HG02943 (cell line): Measurements from ENCODE around the gene ABCA8.
"Not testable (repeated sequence)": the region's sequence is repeated elsewhere in the genome, so short reads cannot be mapped to it uniquely, and the experiment has no call there.

ENCODE experiments used
- ATAC-seq: cut with Tn5 transposase; IDR thresholded peaks from one replicate; pipeline ENCODE4 v1.9.1; 2021; ENCODE audit warnings: mild to moderate bottlenecking, low read depth, moderate library complexity; ENCODE audit not compliant: unreplicated experiment

The ABCA8 gene, protein sequence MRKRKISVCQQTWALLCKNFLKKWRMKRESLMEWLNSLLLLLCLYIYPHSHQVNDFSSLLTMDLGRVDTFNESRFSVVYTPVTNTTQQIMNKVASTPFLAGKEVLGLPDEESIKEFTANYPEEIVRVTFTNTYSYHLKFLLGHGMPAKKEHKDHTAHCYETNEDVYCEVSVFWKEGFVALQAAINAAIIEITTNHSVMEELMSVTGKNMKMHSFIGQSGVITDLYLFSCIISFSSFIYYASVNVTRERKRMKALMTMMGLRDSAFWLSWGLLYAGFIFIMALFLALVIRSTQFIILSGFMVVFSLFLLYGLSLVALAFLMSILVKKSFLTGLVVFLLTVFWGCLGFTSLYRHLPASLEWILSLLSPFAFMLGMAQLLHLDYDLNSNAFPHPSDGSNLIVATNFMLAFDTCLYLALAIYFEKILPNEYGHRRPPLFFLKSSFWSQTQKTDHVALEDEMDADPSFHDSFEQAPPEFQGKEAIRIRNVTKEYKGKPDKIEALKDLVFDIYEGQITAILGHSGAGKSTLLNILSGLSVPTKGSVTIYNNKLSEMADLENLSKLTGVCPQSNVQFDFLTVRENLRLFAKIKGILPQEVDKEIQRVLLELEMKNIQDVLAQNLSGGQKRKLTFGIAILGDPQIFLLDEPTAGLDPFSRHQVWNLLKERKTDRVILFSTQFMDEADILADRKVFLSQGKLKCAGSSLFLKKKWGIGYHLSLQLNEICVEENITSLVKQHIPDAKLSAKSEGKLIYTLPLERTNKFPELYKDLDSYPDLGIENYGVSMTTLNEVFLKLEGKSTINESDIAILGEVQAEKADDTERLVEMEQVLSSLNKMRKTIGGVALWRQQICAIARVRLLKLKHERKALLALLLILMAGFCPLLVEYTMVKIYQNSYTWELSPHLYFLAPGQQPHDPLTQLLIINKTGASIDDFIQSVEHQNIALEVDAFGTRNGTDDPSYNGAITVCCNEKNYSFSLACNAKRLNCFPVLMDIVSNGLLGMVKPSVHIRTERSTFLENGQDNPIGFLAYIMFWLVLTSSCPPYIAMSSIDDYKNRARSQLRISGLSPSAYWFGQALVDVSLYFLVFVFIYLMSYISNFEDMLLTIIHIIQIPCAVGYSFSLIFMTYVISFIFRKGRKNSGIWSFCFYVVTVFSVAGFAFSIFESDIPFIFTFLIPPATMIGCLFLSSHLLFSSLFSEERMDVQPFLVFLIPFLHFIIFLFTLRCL (N-terminal part only)

DNA sequence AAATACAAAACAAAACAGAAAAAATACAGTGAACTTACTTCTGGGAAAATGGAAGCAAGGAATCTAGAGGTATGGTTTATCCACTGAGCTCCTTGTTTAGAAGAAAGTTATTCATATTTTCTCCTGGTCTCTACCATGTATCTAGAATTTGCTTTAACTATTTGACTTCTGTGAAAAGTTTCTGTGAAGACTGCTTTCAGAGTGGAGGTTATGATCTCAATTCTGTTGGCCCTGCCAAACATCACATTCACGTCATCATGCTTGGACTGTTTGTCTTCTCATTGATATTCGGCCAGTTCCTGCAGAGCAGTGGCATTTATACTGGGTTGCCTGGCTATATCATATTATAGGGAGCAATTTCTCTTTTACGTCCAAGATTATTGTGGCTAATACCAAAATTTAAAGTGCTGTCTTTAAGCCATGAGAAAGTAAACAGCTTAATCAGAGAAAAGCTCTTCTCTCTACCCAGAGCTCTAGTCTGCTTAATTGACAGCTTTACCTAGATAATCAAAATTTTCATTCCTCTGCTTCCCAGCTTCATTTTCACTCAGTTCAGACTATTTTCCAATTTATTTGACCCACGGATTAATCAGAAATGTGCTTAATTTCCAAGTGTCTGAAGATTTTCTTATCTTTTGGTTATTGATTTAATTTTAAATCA lies at the start of gene ABCA8:
TSS of gene ABCA8 (minus strand) at position 212 of the 661 bp plus-strand sequence. CDS start 13,358 bp downstream, outside the sequence.
- no peak for ATAC-seq

DNA sequence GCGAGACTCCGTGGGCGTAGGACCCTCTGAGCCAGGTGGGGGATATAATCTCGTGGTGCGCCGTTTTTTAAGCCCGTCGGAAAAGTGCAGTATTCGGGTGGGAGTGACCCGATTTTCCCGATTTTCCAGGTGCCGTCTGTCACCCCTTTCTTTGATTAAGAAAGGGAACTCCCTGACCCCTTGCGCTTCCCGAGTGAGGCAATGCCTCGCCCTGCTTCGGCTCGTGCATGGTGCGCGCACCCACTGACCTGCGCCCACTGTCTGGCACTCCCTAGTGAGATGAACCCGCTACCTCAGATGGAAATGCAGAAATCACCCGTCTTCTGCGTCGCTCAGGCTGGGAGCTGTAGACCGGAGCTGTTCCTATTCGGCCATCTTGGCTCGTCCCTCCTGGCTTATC lies 49.6 kb upstream of the ABCA8 start:
- not testable (repeated sequence) for ATAC-seq

DNA sequence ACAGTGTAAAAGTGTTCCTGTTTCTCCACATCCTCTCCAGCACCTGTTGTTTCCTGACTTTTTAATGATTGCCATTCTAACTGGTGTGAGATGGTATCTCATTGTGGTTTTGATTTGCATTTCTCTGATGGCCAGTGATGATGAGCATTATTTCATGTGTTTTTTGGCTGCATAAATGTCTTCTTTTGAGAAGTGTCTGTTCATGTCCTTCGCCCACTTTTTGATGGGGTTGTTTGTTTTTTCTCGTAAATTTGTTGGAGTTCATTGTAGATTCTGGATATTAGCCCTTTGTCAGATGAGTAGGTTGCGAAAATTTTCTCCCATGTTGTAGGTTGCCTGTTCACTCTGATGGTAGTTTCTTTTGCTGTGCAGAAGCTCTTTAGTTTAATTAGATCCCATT lies 44.6 kb upstream of the ABCA8 start:
- not testable (repeated sequence) for ATAC-seq

DNA sequence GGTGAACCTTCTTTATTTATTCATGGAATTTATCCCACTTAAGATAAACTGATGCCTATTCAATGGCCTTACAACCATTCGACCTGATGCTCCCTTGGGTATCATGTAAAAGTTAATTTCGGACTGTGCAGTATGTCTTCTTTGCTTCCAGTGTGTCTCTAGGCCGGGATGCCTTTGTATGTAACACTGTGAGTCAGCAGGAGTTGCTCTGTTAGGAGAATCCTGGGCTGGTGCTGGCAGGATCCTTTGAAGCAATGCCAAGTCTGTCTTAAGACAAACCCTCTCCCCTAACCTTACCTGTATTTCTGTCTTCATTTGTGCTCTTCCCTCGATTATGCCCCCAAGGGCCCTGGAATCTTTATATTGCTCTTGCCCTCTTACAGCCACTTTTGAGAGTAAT lies 37.9 kb upstream of the ABCA8 start:
- no peak for ATAC-seq

DNA sequence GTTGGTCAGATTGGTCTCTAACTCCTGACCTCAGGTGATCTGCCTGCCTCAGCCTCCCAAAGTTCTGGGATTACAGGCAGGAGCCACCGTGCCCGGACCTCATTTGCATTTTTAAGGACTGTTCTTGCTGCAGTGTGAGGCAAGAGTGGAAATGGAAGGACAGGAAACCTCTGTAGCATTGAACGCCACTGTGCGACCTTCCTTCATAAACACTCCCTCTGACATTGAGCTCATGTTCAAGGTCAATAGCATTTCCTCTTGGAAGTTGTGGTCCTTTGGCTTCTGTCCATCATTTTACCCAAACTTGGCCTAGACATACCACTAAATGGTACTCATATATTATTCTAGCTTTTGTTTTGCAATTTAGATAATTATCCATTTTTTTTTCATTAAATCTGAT lies 32.8 kb upstream of the ABCA8 start:
- ATAC-seq = no peak

DNA sequence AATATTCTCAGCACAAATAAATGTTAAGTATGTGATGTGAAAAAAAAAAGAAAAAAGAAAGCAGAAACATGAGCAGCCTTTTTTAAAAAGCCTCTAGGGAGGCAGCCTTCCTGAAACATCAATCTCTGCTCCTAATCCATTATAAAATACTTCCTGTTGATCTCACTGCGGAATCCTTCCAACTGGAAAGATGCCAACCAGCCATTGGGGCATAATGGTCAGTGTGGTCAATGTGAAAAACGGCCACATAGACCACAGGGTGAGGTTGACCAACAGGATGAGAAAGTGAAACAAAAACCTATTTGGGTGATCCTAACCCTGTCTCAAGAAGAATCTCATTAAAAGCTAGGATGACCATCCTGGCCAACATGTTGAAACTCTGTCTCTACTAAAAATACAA lies 26.1 kb upstream of the ABCA8 start:
- ATAC-seq = no peak

DNA sequence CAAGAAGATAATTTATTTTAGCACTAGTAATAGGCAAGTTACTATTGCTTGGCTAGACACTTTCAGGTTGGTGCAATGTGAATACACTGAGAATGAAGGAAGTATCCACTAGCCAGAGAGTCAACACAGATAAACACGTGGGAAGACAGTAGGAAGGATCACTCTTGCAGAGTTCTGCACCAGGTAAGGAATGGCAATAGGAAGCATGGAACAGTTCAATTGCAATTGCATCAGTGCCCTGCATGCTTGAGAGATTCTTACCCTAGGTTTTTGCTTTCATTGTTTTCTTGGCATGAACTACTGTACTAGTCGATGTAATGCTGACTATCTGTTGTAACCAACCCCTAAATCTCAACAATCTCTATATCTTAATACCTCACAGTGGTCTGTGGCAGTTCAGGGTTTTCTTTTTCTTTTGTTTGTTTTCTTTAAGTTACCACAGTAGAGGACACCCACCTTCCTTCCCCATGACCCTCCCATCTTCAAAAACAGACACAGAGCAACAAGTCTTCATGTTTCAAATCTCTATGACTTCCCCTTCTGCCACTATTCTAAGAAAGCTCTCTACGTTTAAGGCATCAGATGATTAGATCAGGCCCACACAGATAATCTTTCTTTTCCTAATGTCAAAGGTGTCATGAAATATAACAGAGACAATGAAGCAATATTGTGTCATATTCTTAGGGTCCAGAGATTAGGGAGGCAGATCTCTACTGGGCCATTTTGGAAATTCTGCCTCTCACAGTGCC lies 18.1 kb upstream of the ABCA8 start:
- ATAC-seq = no peak

DNA sequence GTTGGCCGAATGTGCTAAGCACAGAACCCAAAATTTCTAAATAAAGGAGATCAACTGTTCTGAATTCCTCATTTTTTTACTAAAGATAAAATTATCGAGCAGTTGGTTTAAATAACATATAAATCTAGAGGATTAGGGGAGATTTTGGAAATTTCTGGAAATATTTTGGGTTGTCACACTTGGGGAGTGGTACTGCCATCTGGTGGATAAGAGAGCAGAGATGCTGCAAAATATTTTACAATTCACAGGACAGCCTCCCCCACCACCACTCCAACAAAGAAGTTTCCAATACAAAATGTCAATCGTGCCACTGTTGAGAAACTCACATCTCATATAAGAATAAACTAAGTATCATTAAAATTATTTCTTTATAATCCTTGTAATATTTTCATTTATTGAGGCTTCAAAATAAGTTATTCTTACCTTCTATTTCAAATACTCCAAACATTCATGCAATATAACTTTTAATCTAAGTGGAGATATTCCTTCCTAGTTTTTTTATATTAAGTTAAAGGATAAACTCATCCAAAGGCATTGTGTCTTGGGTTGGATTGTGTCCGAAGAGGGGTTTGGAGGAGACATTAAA lies 17.0 kb upstream of the ABCA8 start:
- ATAC-seq = no peak

DNA sequence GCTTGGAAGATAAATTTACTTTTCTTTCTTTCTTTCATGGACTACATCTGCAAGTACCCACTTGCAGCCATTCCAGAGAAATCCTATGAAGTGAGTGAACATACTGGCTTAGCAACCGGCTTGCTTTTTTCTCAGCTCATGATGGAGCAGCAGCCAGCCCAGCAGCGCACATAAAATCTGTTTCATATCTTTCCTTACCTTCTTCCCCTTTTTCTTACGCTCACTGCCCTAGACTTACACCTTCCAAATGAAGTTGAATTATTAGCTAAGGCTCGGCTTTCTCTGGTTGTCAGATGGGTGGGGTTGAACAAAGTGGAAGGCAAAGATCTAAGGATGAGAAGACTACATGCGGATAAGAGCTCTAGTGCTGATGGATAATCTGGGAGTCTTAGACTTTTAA lies 13.9 kb upstream of the ABCA8 start:
- ATAC-seq = no peak

DNA sequence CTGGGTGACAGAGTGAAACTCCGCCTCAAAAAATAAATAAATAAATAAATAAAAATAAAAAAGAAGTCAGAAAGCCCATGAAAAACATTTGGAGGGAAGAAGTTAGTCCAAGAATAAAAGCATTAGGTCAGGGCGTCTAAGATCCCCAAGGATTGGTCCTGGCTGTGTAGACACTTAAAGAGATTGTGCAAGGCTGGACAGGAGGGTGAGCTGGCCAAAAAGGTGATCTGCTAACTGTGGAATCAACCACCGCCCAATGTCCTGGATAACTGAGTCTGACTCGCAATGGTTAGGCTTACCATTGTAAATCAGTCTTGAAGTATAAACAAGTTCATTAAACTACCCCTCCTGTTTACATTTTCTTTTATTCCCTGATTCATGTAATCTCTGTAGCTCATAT lies 8.8 kb upstream of the ABCA8 start:
- ATAC-seq = no peak

DNA sequence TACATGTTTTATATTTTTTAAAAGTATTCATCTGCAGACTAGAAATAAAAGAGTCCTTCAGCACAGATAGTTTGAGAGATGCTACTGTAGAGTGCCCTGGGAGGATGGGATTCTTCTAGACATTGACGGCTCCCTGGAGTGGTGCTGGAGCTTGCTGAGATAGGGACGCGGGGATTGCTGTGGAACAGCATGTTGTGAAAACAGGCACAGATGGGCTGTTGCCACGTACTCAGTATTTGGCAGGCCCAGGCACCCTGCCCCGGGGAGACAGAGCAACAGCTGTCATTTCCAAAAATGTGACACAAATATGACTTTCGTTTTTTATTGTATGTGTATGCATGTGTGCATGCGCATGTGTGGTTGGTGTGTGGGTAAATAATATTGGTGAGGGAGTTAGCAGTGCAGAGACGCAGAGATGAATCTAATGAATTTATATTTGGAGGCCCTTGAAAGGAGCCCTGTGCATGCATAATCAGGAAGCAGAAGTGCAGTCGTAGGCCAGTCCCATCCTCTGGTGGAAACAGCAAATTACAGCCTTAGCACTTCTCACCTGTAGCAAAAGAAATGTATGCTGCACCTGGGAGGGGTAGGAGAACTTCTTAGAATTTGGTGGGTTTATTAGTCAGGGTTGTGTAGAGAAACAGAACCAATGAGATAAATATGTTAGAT lies 6.2 kb upstream of the ABCA8 start:
- no peak for ATAC-seq

DNA sequence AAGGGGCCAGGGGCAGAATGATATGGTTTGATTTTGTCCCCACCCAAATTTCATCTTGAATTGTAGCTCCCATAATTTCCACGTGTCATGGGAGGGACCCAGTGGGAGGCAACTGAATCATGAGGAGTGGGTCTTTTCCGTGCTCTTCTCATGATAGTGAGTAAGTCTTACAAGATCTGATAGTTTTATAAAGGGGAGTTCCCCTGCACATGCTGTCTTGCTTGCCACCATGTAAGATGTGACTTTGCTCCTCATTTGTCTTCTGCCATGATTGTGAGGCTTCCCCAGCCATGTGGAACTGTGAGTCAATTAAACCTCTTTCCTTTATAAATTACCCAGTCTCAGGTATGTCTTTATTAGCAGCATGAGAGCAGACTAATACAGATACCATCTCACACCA lies 3.9 kb upstream of the ABCA8 start:
- ATAC-seq = not testable (repeated sequence)

DNA sequence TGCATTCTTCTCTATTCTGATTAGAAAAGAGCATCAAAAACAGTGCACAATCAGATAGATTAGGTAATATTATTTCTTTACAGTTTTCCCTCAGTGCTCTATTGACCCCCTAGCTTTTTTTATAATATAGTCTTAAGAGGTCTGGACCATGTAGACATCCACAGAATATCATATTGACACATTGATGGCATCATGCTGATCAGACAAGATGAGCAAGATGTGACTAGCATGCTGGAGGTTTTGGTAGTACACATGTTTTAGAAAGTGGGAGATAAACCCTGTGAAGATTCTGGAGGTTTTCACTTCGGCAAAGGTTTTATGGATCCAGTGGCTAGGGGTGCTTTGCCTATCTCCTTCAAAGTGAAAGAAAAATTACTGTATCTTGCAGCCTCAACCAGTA lies 2.8 kb upstream of the ABCA8 start:
- ATAC-seq = no peak

DNA sequence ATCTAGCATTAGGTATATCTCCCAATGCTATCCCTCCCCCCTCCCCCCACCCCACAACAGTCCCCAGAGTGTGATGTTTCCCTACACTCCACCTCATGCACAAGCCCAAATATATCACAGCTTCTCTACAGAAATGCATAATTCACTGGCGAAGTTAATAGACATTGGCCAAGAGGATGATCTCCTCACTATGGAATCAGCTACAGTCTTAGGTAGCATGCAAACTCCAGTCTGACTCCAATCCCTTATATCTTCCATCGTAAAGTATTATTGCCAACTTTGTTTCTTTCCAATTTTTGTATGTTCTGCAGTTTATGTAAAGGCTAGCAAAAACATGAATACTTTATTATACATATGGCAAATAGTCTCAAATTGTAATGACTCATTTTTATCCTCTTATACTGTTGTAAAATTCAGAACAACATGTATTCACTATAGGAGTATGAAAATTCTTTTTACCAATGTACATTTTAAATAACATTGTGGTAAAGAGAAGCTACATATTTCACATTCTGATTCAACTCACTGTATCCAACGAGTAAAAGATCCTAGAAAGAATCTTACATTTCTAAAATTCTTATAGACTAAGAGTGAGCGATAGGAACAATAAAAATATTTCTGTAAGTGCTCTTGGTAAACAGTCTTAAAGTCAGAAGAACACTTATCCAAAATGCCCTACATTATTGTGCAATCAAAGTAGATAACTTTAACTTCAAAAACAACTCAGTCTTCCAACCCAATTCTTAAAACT lies 871 bp downstream of the ABCA8 start:
- ATAC-seq = no peak

DNA sequence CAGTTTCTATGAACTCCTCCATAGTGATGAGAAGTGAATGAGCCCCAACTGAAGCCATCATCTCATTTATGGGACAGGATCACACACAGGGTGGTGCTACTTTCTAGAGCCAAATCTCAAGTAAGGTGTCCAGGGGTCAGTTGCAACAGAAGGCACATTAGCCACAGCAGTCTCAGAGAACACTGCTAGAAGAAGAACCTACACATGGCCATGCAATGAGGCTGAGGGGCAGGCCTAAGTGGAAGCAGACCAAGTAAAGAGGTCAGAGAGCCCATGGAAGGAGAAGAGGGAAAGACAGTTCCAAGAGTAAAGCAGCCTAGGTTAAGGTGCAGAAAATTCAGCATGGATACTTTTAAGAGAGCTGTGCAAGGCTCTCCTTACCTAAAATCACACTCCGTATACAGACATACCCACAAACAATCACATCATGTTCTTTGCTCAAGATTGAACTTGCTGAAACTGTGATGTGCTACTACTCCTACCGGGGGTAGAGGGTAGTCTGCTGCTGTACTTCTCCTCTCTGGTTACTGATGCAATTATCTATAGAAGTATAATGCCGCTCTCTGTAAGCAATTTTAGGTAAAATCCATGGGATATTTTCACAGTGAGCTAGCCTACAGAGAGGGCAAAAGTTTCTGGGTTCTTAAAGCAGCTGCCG lies 1.7 kb downstream of the ABCA8 start:
- ATAC-seq = no peak

DNA sequence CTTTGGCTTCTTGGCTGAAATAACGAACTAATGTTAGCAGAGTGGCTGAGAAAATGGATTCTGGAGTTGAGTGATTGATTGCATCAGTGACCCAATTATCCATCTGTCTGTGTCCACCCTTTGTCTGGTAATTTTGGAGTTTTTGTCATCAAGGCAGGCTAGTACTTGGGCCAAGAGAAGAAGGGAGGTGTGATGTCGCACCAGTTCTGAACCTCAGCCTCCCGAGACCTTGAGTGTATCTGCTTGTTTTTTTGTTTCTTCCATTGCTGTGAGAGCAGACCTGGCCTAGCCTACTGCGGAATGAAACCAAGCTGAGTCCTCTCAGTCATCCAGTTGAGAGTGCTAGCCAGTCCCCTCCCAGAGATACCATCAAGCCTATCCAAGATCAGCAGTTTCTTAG lies 4.5 kb downstream of the ABCA8 start:
- ATAC-seq = no peak

DNA sequence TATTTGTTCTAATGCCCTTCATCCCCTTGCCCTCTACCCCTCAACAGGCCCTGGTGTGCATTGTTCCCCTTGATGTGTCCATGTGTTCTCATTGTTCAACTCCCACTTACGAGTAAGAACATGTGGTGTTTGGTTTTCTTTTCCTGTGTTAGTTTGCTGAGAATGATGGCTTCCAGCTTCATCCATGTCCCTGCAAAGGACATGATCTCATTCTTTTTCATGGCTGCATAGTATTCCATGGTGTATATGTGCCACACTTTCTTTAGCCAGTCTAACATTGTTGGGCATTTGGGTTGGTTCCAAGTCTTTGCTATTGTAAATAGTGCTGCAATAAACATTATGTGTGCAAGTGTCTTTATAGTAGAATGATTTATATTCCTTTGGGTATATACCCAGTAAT lies 7.3 kb downstream of the ABCA8 start:
- ATAC-seq = not testable (repeated sequence)
